H9 (cell line): ENCODE data around the gene TENM4. TPM values are rescaled to one million over a fixed set of nuclear protein-coding genes. Genes with fewer than 3 reads are reported as not detected.

Experiments used
- DNase-seq: peaks from one replicate; pipeline ENCODE4 v3.0.0-alpha.2; 2017
- H2AFZ ChIP-seq: one replicate; pipeline ENCODE4 v1.6.1; 2013; ENCODE audit warnings: mild to moderate bottlenecking, low read length, control low read depth, moderate library complexity
- H2AK5ac ChIP-seq: 2 replicates; pipeline ENCODE4 v1.6.1; 2013; ENCODE audit warnings: low read length, control low read depth, mixed read lengths; ENCODE audit not compliant: insufficient read length
- H2BK120ac ChIP-seq: one replicate; pipeline ENCODE4 v1.6.1; 2013; ENCODE audit warnings: low read depth, mild to moderate bottlenecking, low read length, control low read depth, inconsistent platforms; ENCODE audit not compliant: poor library complexity, severe bottlenecking
- H2BK12ac ChIP-seq: 2 replicates; pipeline ENCODE4 v1.6.1; 2013; ENCODE audit warnings: low read length, control low read depth, mixed read lengths, low read depth; ENCODE audit not compliant: insufficient read length
- H2BK15ac ChIP-seq: 2 replicates; pipeline ENCODE4 v1.6.1; 2013; ENCODE audit warnings: low read depth, low read length, control low read depth
- H2BK20ac ChIP-seq: one replicate; pipeline ENCODE4 v1.6.1; 2013; ENCODE audit warnings: low read depth, mild to moderate bottlenecking, low read length, control low read depth, inconsistent platforms; ENCODE audit not compliant: poor library complexity, severe bottlenecking
- H2BK5ac ChIP-seq: 2 replicates; pipeline ENCODE4 v1.6.1; 2013; ENCODE audit warnings: low read length, control low read depth, mixed read lengths; ENCODE audit not compliant: insufficient read length
- H3K14ac ChIP-seq: 2 replicates; pipeline ENCODE4 v1.6.1; 2013; ENCODE audit warnings: low read length, control low read depth; ENCODE audit not compliant: insufficient read depth
- H3K18ac ChIP-seq: 2 replicates; pipeline ENCODE4 v1.6.1; 2013; ENCODE audit warnings: low read depth, mild to moderate bottlenecking, mixed read lengths, low read length, control low read depth; ENCODE audit not compliant: insufficient read length
- H3K23ac ChIP-seq: 2 replicates; pipeline ENCODE4 v1.6.1; 2013; ENCODE audit warnings: low read length, control low read depth, mixed read lengths, low read depth; ENCODE audit not compliant: insufficient read length
- H3K23me2 ChIP-seq: 2 replicates; pipeline ENCODE4 v1.6.1; 2013; ENCODE audit warnings: low read depth, mild to moderate bottlenecking, mixed read lengths, low read length, control low read depth; ENCODE audit not compliant: insufficient read length, poor library complexity, severe bottlenecking
- H3K27ac ChIP-seq: 2 replicates; pipeline ENCODE4 v1.5.1; 2013; ENCODE audit warnings: low read length, control low read depth, mixed read lengths, low read depth; ENCODE audit not compliant: insufficient read length
- H3K27me3 ChIP-seq: 2 replicates; pipeline ENCODE4 v1.6.1; 2013; ENCODE audit warnings: low read length, control low read depth, inconsistent platforms; ENCODE audit not compliant: insufficient read depth
- H3K4ac ChIP-seq: 2 replicates; pipeline ENCODE4 v1.6.1; 2013; ENCODE audit warnings: low read depth, mild to moderate bottlenecking, control low read depth, inconsistent platforms, low read length, moderate library complexity
- H3K4me1 ChIP-seq: 2 replicates; pipeline ENCODE4 v1.6.1; 2013; ENCODE audit warnings: low read length, control low read depth, inconsistent platforms; ENCODE audit not compliant: insufficient read depth
- H3K4me2 ChIP-seq: 2 replicates; pipeline ENCODE4 v1.6.1; 2013; ENCODE audit warnings: low read length, control low read depth, mixed read lengths; ENCODE audit not compliant: insufficient read length, insufficient read depth
- H3K56ac ChIP-seq: 2 replicates; pipeline ENCODE4 v1.6.1; 2013; ENCODE audit warnings: low read depth, mild to moderate bottlenecking, mixed read lengths, low read length, control low read depth; ENCODE audit not compliant: insufficient read length
- H3K79me1 ChIP-seq: 2 replicates; pipeline ENCODE4 v1.6.1; 2013; ENCODE audit warnings: low read depth, mild to moderate bottlenecking, moderate library complexity, low read length, control low read depth, inconsistent platforms; ENCODE audit not compliant: insufficient read depth, poor library complexity, severe bottlenecking
- H3K79me2 ChIP-seq: 2 replicates; pipeline ENCODE4 v1.6.1; 2013; ENCODE audit warnings: low read length, control low read depth, inconsistent platforms; ENCODE audit not compliant: insufficient read depth
- H3K9ac ChIP-seq: 2 replicates; pipeline ENCODE4 v1.6.1; 2013; ENCODE audit warnings: low read length, control low read depth, mixed read lengths; ENCODE audit not compliant: insufficient read length; ENCODE audit errors: extremely low read depth
- H3K9me3 ChIP-seq: one replicate; pipeline ENCODE4 v1.6.1; 2013; ENCODE audit warnings: low read depth, low read length, inconsistent platforms; ENCODE audit not compliant: control insufficient read depth
- H3T11ph ChIP-seq: one replicate; pipeline ENCODE4 v1.6.1; 2013; ENCODE audit warnings: mild to moderate bottlenecking, low read length, control low read depth, inconsistent platforms
- H4K20me1 ChIP-seq: one replicate; pipeline ENCODE4 v1.6.1; 2013; ENCODE audit not compliant: control insufficient read depth, insufficient read length, insufficient read depth
- H4K5ac ChIP-seq: 2 replicates; pipeline ENCODE4 v1.6.1; 2013; ENCODE audit warnings: low read depth, mild to moderate bottlenecking, mixed read lengths, low read length, control low read depth; ENCODE audit not compliant: insufficient read length
- H4K8ac ChIP-seq: replicated peaks from 2 replicates; pipeline ENCODE4 v1.6.1; 2013; ENCODE audit warnings: low read length, control low read depth, mixed read lengths, low read depth; ENCODE audit not compliant: insufficient read length
- H4K91ac ChIP-seq: 2 replicates; pipeline ENCODE4 v1.6.1; 2013; ENCODE audit warnings: low read depth, mild to moderate bottlenecking, moderate library complexity, mixed read lengths, low read length, control low read depth; ENCODE audit not compliant: insufficient read length
- H3K27ac Mint-ChIP-seq, 3 experiments: 2 replicates in 2 of 3; 3 replicates in 1 of 3; pipeline ENCODE4 v1.8.0; 2020 to 2021; ENCODE audit warnings: mixed read lengths in 3 of 3, mild to moderate bottlenecking in 1 of 3, moderate library complexity in 1 of 3
- H3K27me3 Mint-ChIP-seq: 2 replicates; pipeline ENCODE4 v1.8.0; 2021; ENCODE audit warnings: low read depth, mild to moderate bottlenecking, moderate library complexity, mixed read lengths
- H3K36me3 Mint-ChIP-seq, 3 experiments: 2 replicates in 2 of 3; 3 replicates in 1 of 3; pipeline ENCODE4 v1.8.0; 2020 to 2021; ENCODE audit warnings: low read depth in 3 of 3, mixed read lengths in 3 of 3; ENCODE audit not compliant: insufficient read depth in 1 of 3
- H3K4me1 Mint-ChIP-seq, 2 experiments: 2 replicates each; pipeline ENCODE4 v1.8.0; 2020; ENCODE audit warnings: mixed read lengths in 2 of 2
- H3K4me3 Mint-ChIP-seq, 2 experiments: 2 replicates in 1 of 2; 3 replicates in 1 of 2; pipeline ENCODE4 v1.8.0; 2020 to 2021; ENCODE audit warnings: mild to moderate bottlenecking in 2 of 2, mixed read lengths in 2 of 2, moderate library complexity in 1 of 2
- H3K9me3 Mint-ChIP-seq, 2 experiments: 2 replicates in 1 of 2; 3 replicates in 1 of 2; pipeline ENCODE4 v1.8.0; 2020; ENCODE audit warnings: mild to moderate bottlenecking in 2 of 2, mixed read lengths in 2 of 2, moderate library complexity in 1 of 2
- WGBS: extraction: QIAGEN DNeasy Blood & Tissue Kit; methylation state at CpG from one replicate; pipeline ENCODE4 v1.1.7; 2013; ENCODE audit warnings: missing lambda C conversion rate, low lambda C conversion rate, mixed read lengths; ENCODE audit not compliant: insufficient read length; ENCODE audit errors: extremely low coverage; 5-methylcytosine and 5-hydroxymethylcytosine counted together
- total RNA-seq: library from RNA; stranded (reverse); gene quantifications from 2 replicates; pipeline ENCODE4 v1.2.1, GENCODE V29; 2021
- TF ChIP-seq, protein P1 (sequence below): fragments of 200-600 bp; sonication (generic); conservative IDR thresholded peaks from 3 replicates; pipeline ENCODE4 v1.8.0; 2021; ENCODE audit warnings: antibody characterized with exemption, mild to moderate bottlenecking

TENM4 gene
- total RNA-seq, 1 experiment from 2014 or later: 4.6 TPM

DNA sequence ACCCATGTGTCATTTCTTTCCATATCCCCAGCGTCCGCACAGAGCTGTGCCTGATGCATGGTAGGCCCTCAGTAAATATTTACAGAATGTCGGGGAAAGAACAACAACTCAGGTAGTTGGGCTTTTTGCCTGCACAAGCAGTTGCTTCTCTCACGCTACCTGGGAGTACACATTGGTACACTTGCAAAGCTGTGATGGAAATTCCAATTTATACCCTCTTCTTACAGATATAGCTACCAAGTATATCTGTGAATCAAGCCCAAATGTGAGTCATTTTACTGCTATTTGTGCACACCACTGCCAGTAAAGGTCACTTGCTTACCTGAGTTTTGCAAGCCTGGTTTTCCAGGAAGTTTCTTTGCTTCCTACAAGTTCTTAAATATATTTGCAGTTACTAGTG, 533.2 kb downstream of the TENM4 start:
- Mint-ChIP-seq H3K27ac (no peak overlapping the region), H3K4me1 (no peaks in the 10 kb centered on the region; a peak in 1 of 4 replicates), H3K27me3 (peaks cover 4% of the 10 kb centered on the region), H3K4me3 (no peak overlapping the region), H3K9me3 (no peaks in the 10 kb centered on the region), H3K36me3 (no peaks in the 10 kb centered on the region)
- TF ChIP-seq, protein P1, sequence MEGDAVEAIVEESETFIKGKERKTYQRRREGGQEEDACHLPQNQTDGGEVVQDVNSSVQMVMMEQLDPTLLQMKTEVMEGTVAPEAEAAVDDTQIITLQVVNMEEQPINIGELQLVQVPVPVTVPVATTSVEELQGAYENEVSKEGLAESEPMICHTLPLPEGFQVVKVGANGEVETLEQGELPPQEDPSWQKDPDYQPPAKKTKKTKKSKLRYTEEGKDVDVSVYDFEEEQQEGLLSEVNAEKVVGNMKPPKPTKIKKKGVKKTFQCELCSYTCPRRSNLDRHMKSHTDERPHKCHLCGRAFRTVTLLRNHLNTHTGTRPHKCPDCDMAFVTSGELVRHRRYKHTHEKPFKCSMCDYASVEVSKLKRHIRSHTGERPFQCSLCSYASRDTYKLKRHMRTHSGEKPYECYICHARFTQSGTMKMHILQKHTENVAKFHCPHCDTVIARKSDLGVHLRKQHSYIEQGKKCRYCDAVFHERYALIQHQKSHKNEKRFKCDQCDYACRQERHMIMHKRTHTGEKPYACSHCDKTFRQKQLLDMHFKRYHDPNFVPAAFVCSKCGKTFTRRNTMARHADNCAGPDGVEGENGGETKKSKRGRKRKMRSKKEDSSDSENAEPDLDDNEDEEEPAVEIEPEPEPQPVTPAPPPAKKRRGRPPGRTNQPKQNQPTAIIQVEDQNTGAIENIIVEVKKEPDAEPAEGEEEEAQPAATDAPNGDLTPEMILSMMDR: no peak
- H3K9ac ChIP-seq: no peak overlapping the region
- H4K20me1 ChIP-seq: no peaks in the 10 kb centered on the region
- no peaks in the 10 kb centered on the region for H3K9me3 ChIP-seq
- H3K18ac ChIP-seq: no peak overlapping the region
- no peak overlapping the region for H2AK5ac ChIP-seq
- H3T11ph ChIP-seq: no peak overlapping the region
- no peaks in the 10 kb centered on the region for H3K79me1 ChIP-seq
- H3K56ac ChIP-seq: no peak overlapping the region
- no CpG with 5 or more reads among the region's 4 CpGs for WGBS
- H3K79me2 ChIP-seq: no peaks in the 10 kb centered on the region
- no peak overlapping the region for H4K5ac ChIP-seq
- no peak overlapping the region for H2AFZ ChIP-seq
- H3K23ac ChIP-seq: no peak overlapping the region
- no peak overlapping the region for H2BK5ac ChIP-seq
- H3K4me2 ChIP-seq: no peak overlapping the region
- H2BK120ac ChIP-seq: no peak overlapping the region
- H2BK15ac ChIP-seq: no peak overlapping the region
- H3K27ac ChIP-seq: no peak overlapping the region
- no peak overlapping the region for H4K8ac ChIP-seq
- no peaks in the 10 kb centered on the region for H3K4me1 ChIP-seq
- H3K14ac ChIP-seq: no peak overlapping the region
- no peak overlapping the region for H2BK20ac ChIP-seq
- H2BK12ac ChIP-seq: no peak overlapping the region
- H3K27me3 ChIP-seq: no peaks in the 10 kb centered on the region
- DNase-seq: no peak
- H3K4ac ChIP-seq: no peak overlapping the region
- no peaks in the 10 kb centered on the region for H3K23me2 ChIP-seq
- H4K91ac ChIP-seq: no peak overlapping the region
